ENCODE measurements around the gene TCERG1. TPM values are rescaled to one million over a fixed set of nuclear protein-coding genes. Genes with fewer than 3 reads are reported as not detected.

Gene TCERG1
- total and polyA plus RNA-seq, 2 experiments from 2014 or later, result 23.6 to 37.0 TPM

DNA sequence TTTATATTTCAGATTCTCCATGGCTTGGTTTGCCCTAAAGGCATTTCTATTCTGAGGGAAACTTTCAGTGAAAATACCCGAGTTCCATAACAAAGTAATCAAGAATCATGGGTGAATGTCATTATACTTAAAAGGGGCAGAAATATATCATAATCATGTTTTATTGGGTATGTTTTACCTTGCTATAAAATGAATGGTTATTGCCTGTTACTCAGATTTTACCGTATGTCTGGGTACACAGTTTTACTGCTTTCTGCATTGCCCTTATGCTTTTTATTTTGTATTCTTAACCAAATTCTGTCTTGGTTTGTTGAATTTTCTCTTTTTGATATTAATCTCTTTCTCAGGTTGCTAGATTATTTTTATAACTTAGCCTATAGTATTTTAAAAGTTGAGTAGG is 66.3 kb downstream of the TCERG1 start:
- 98 to 100% methylated on average over 2 of the region's 2 CpGs for WGBS, 2 experiments (ENCODE audit: low coverage in 1 of 2, low lambda C conversion rate in 2 of 2, missing lambda C conversion rate in 2 of 2)
- Histone ChIP-seq H3K9me3 (ENCODE audit: low read depth) (no peaks in the 10 kb centered on the region), H3K9me2 (ENCODE audit: insufficient read depth) (no peaks in the 10 kb centered on the region), H3K4me2 (ENCODE audit: unreplicated experiment) (no peak overlapping the region), H3K27ac (no peak overlapping the region), H3K4me1 (ENCODE audit: insufficient read depth) (no peaks in the 10 kb centered on the region), H3K27me3 (replicated peaks; ENCODE audit: insufficient read depth) (no peaks in the 10 kb centered on the region), H3K9ac (no peak overlapping the region), H2AFZ (no peak overlapping the region), H3K36me3 (ENCODE audit: low read depth) (peaks cover 42% of the 10 kb centered on the region), H3K4me3 (no peak overlapping the region), H3F3A (ENCODE audit: insufficient read depth) (peaks cover 13% of the 10 kb centered on the region; the same call in 1 of the 2 replicates), H4K20me1 (ENCODE audit: insufficient read depth) (no peaks in the 10 kb centered on the region), H3K79me2 (ENCODE audit: insufficient read depth) (no peaks in the 10 kb centered on the region)
- no peak for TF ChIP-seq EZH2 (IDR thresholded peaks at IDR 0.05; ENCODE audit: insufficient read depth, poor library complexity, severe bottlenecking)
- no peak for TF ChIP-seq EZH2phosphoT487 (IDR thresholded peaks at IDR 0.05; ENCODE audit: insufficient read depth, low read depth)
- DNase-seq, result no peak
- in situ Hi-C loops (cut with MboI), result no loop called here

DNA sequence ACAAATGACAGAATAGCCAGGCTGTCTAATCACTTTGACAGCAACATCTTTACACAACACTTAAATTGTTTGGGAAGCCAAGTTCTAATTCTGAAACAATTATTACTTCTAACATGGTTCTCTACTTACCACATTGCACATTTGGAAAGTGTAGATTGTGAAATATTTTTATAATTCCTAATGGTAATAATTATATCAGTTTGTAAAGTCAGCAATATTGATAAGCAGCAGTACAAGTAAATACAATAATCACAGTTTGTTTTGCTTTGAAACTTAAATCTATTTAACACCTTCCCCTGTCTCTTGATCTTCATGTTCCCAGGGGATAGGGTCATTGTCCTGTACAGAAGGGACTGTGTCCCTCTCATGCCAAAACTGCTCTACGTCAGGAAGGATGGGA is 67.4 kb downstream of the TCERG1 start:
- Histone ChIP-seq H3K36me3 (ENCODE audit: low read depth) (peaks cover 31% of the 10 kb centered on the region), H3K4me2 (ENCODE audit: unreplicated experiment) (no peak overlapping the region), H3F3A (ENCODE audit: insufficient read depth) (peaks cover 13% of the 10 kb centered on the region; the same call in 1 of the 2 replicates), H3K4me1 (ENCODE audit: insufficient read depth) (no peaks in the 10 kb centered on the region), H3K9me2 (ENCODE audit: insufficient read depth) (no peaks in the 10 kb centered on the region), H3K27me3 (replicated peaks; ENCODE audit: insufficient read depth) (no peaks in the 10 kb centered on the region), H3K9ac (no peak overlapping the region), H3K9me3 (ENCODE audit: low read depth) (no peaks in the 10 kb centered on the region), H3K79me2 (ENCODE audit: insufficient read depth) (no peaks in the 10 kb centered on the region), H4K20me1 (ENCODE audit: insufficient read depth) (no peaks in the 10 kb centered on the region), H3K27ac (no peak overlapping the region), H3K4me3 (no peak overlapping the region), H2AFZ (no peak overlapping the region)
- 100% methylated on average over 1 of the region's 1 CpG for WGBS, 2 experiments (ENCODE audit: low coverage in 1 of 2, low lambda C conversion rate in 2 of 2, missing lambda C conversion rate in 2 of 2)
- TF ChIP-seq EZH2 (IDR thresholded peaks at IDR 0.05; ENCODE audit: insufficient read depth, poor library complexity, severe bottlenecking) (no peak), EZH2phosphoT487 (IDR thresholded peaks at IDR 0.05; ENCODE audit: insufficient read depth, low read depth) (no peak)
- in situ Hi-C loops (cut with MboI), result no loop called here
- DNase-seq, result no peak

DNA sequence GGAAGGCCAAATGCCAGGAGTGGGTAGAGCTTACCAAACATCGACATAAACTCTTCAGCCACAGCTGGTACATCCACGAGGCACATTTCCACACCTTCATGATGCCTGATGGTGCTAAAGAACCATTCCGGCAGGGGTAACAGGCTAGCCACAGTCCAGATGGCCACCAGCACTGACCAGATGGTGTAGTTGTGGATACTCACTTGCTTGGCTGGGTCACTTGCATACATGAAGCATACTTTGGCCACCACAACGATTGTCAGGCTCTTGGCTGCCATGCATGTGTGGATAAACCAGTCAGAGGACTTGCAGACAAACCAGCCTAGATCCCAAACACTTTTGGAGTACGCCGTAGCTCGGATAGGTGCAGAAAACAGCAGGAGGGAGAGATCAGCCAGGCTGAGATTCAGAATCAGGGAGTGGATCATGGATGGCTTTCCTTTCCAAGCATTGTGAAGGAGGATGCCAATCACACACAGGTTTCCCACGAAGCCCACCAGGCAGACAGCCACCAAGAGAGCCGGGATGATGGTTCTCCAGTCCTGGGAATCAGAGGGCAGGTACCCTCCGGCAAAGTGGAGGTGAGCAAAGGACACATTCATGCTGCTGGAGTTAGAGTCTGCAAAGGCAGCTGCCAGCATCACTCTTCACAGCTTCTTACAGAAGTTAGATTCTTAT is 68.5 kb downstream of the TCERG1 start:
- H2AFZ ChIP-seq, result no peak overlapping the region
- H4K20me1 ChIP-seq (ENCODE audit: insufficient read depth), result no peaks in the 10 kb centered on the region
- peaks cover 22% of the 10 kb centered on the region for H3K36me3 ChIP-seq (ENCODE audit: low read depth)
- WGBS, 2 experiments (ENCODE audit: low coverage in 1 of 2, low lambda C conversion rate in 2 of 2, missing lambda C conversion rate in 2 of 2), result 70% methylated on average over 10 of the region's 10 CpGs
- TF ChIP-seq EZH2 (IDR thresholded peaks at IDR 0.05; ENCODE audit: insufficient read depth, poor library complexity, severe bottlenecking) (no peak), EZH2phosphoT487 (IDR thresholded peaks at IDR 0.05; ENCODE audit: insufficient read depth, low read depth) (no peak)
- H3K4me1 ChIP-seq (ENCODE audit: insufficient read depth), result no peaks in the 10 kb centered on the region
- H3K9me3 ChIP-seq (ENCODE audit: low read depth), result no peaks in the 10 kb centered on the region
- peaks cover 13% of the 10 kb centered on the region; the same call in 1 of the 2 replicates for H3F3A ChIP-seq (ENCODE audit: insufficient read depth)
- in situ Hi-C loops (cut with MboI), result no loop called here
- H3K27ac ChIP-seq, result no peak overlapping the region
- no peak overlapping the region for H3K4me3 ChIP-seq
- H3K79me2 ChIP-seq (ENCODE audit: insufficient read depth), result no peaks in the 10 kb centered on the region
- no peak for DNase-seq
- no peak overlapping the region for H3K9ac ChIP-seq
- H3K27me3 ChIP-seq (replicated peaks; ENCODE audit: insufficient read depth), result no peaks in the 10 kb centered on the region
- H3K9me2 ChIP-seq (ENCODE audit: insufficient read depth), result no peaks in the 10 kb centered on the region
- no peak overlapping the region for H3K4me2 ChIP-seq (ENCODE audit: unreplicated experiment)

DNA sequence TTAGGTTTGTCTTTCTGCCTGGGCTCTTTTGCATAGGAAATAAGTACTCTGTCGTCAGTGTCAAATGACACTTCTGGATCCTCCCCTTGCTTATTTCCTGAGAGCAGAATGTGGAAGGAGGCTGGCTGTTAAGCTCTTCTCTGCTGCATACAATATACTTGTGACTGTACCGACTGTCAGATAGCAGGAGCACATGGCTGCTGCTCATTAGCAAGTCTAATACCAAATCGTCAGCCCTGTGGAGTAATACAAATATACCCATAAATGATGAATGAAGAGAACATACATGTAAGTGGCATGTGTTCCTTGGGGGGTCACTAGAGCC is 69.0 kb downstream of the TCERG1 start, which contains the start of gene GPR151:
Gene GPR151 (minus strand): TSS at position 40 of the 325 bp plus-strand sequence. CDS start 77 bp downstream, outside the sequence.
- Histone ChIP-seq H3K9ac (no peak within 1 kb of the TSS), H2AFZ (no peak within 1 kb of the TSS), H3K9me3 (ENCODE audit: low read depth) (no peaks in the 10 kb centered on the region), H3K79me2 (ENCODE audit: insufficient read depth) (no peaks in the 10 kb centered on the region), H3F3A (ENCODE audit: insufficient read depth) (peaks cover 13% of the 10 kb centered on the region; the same call in 1 of the 2 replicates), H3K27me3 (replicated peaks; ENCODE audit: insufficient read depth) (no peaks in the 10 kb centered on the region), H3K4me2 (ENCODE audit: unreplicated experiment) (no peak within 1 kb of the TSS), H3K9me2 (ENCODE audit: insufficient read depth) (no peaks in the 10 kb centered on the region), H3K4me3 (no peak within 1 kb of the TSS), H3K36me3 (ENCODE audit: low read depth) (peaks cover 17% of the 10 kb centered on the region), H3K4me1 (ENCODE audit: insufficient read depth) (no peaks in the 10 kb centered on the region), H4K20me1 (ENCODE audit: insufficient read depth) (no peaks in the 10 kb centered on the region), H3K27ac (no peak within 1 kb of the TSS)
- TF ChIP-seq EZH2 (IDR thresholded peaks at IDR 0.05; ENCODE audit: insufficient read depth, poor library complexity, severe bottlenecking) (no peak), EZH2phosphoT487 (IDR thresholded peaks at IDR 0.05; ENCODE audit: insufficient read depth, low read depth) (no peak)
- in situ Hi-C loops (cut with MboI), result no loop called here
- DNase-seq, result no peak
- 0 to 3% methylated on average over 3 of the region's 3 CpGs for whole genome bisulfite sequencing, 2 experiments (ENCODE audit: low coverage in 1 of 2, low lambda C conversion rate in 2 of 2, missing lambda C conversion rate in 2 of 2)
